ENCODE measurements around the gene PPARG. TPM values are rescaled to one million over a fixed set of nuclear protein-coding genes. Genes with fewer than 3 reads are reported as not detected.
"Not testable (repeated sequence)": the region's sequence is repeated elsewhere in the genome, so short reads cannot be mapped to it uniquely, and the experiment has no call there.

The PPARG gene
- total and polyA plus RNA-seq, 9 donors = 12.8 to 53.6 (median 32.4) TPM

- H3K27ac ChIP-seq = no peak overlapping the region
- 23 to 37% (median 28%) methylated on average over 2 of the region's 2 CpGs for WGBS, 3 donors
- H3K27me3 ChIP-seq = no peaks in the 10 kb centered on the region
- intact Hi-C loops (cut with DNase I) = no loop called here
- no peak overlapping the region for H3K4me3 ChIP-seq
- H3K36me3 ChIP-seq = no peaks in the 10 kb centered on the region
- H3K9me3 ChIP-seq = no peaks in the 10 kb centered on the region
- DNase-seq = no peak
- TF ChIP-seq EP300 (IDR thresholded peaks at IDR 0.05) = no peak
- no peak for TF ChIP-seq CTCF (IDR thresholded peaks at IDR 0.05)
- TF ChIP-seq POLR2A (IDR thresholded peaks at IDR 0.05) = no peak
- H3K4me1 ChIP-seq (ENCODE audit: insufficient read depth) = peaks cover 2% of the 10 kb centered on the region
Measured at GRCh38 chr3:12273045-12273695, 15.7 kb upstream of the PPARG start.

- no peak for DNase-seq
- no peak overlapping the region for H3K4me3 ChIP-seq
- H3K4me1 ChIP-seq (ENCODE audit: insufficient read depth) = peaks cover 2% of the 10 kb centered on the region
- TF ChIP-seq EP300 (IDR thresholded peaks at IDR 0.05) (no peak), POLR2A (IDR thresholded peaks at IDR 0.05) (no peak), CTCF (IDR thresholded peaks at IDR 0.05) (no peak)
- no peaks in the 10 kb centered on the region for H3K9me3 ChIP-seq
- no peaks in the 10 kb centered on the region for H3K27me3 ChIP-seq
- H3K36me3 ChIP-seq = no peaks in the 10 kb centered on the region
- intact Hi-C loops (cut with DNase I) = no loop called here
- 68 to 75% (median 73%) methylated on average over 3 of the region's 3 CpGs for WGBS, 3 donors
- no peak overlapping the region for H3K27ac ChIP-seq
Measured at GRCh38 chr3:12275974-12276650, 12.8 kb upstream of the PPARG start.

GRCh38 chr3:12276827-12277226 lies 12.0 kb upstream of the PPARG start:
- intact Hi-C loops (cut with DNase I); DNase-seq: not testable (repeated sequence)
- WGBS, 3 donors = 71 to 87% (median 86%) methylated on average over 5 of the region's 5 CpGs

GRCh38 chr3:12278566-12278965 lies 10.3 kb upstream of the PPARG start:
- Histone ChIP-seq H3K4me3 (no peak overlapping the region), H3K27me3 (no peaks in the 10 kb centered on the region), H3K4me1 (ENCODE audit: insufficient read depth) (peaks cover 2% of the 10 kb centered on the region), H3K36me3 (no peaks in the 10 kb centered on the region), H3K27ac (no peak overlapping the region), H3K9me3 (no peaks in the 10 kb centered on the region)
- TF ChIP-seq CTCF (IDR thresholded peaks at IDR 0.05) (no peak), POLR2A (IDR thresholded peaks at IDR 0.05) (no peak), EP300 (IDR thresholded peaks at IDR 0.05) (no peak)
- WGBS, 3 donors = 78 to 83% (median 81%) methylated on average over 3 of the region's 3 CpGs
- intact Hi-C loops (cut with DNase I) = no loop called here
- no peak for DNase-seq

More at GRCh38 chr3:12276827-12277226, 12.0 kb upstream of the PPARG start:
- not testable (repeated sequence) for H3K9me3 ChIP-seq; H3K27ac ChIP-seq; H3K4me1 ChIP-seq (ENCODE audit: insufficient read depth); H3K36me3 ChIP-seq; H3K27me3 ChIP-seq; H3K4me3 ChIP-seq
